Fibroblast of villous mesenchyme (primary cell): Measurements from ENCODE around the gene CAPN13. TPM values are rescaled to one million over a fixed set of nuclear protein-coding genes. Genes with fewer than 3 reads are reported as not detected.

Experiments
- DNase-seq: peaks from one replicate; pipeline ENCODE4 v3.0.0-alpha.2; 2010; ENCODE audit warnings: low read depth
- H3K4me3 ChIP-seq: 2 replicates; pipeline ENCODE4 v1.5.1; 2011; ENCODE audit warnings: low read depth, mild to moderate bottlenecking, low read length
- CTCF ChIP-seq: IDR thresholded peaks from 2 replicates; pipeline ENCODE4 v1.5.1; 2012; ENCODE audit warnings: low read depth, mild to moderate bottlenecking, low read length; ENCODE audit not compliant: insufficient read depth
- total RNA-seq: library from RNA; depleted of rRNA; stranded (reverse); fragments of >200 nt; gene quantifications from 2 replicates; pipeline ENCODE4 v1.2.3, GENCODE V29; 2012

CAPN13 gene
- not detected in 2 replicates for total RNA-seq

GRCh38 chr2:30807249-30807648, at the start of gene CAPN13:
Gene CAPN13 (minus strand): TSS chr2:30807446. CDS start chr2:30787325, 20,121 bp downstream.
- TF ChIP-seq CTCF = no peak
- DNase-seq = no peak
- no peak within 1 kb of the TSS for H3K4me3 ChIP-seq

- DNase-seq = no peak
- H3K4me3 ChIP-seq = no peak overlapping the region
- TF ChIP-seq CTCF = no peak
Observed at GRCh38 chr2:30847841-30848240, 40.6 kb upstream of the CAPN13 start.

- TF ChIP-seq CTCF = no peak
- no peak for DNase-seq
- no peak overlapping the region for H3K4me3 ChIP-seq
Observed at GRCh38 chr2:30847329-30847728, 40.1 kb upstream of the CAPN13 start.

- H3K4me3 ChIP-seq = no peak overlapping the region
- DNase-seq = no peak
- no peak for TF ChIP-seq CTCF
Observed at GRCh38 chr2:30828586-30828985, 21.3 kb upstream of the CAPN13 start.

GRCh38 chr2:30826916-30827315, 19.7 kb upstream of the CAPN13 start:
- no peak overlapping the region for H3K4me3 ChIP-seq
- DNase-seq = no peak
- no peak for TF ChIP-seq CTCF

- no peak for DNase-seq
- H3K4me3 ChIP-seq = no peak overlapping the region
- no peak for TF ChIP-seq CTCF
Observed at GRCh38 chr2:30826481-30826880, 19.2 kb upstream of the CAPN13 start.

- no peak for TF ChIP-seq CTCF
- no peak overlapping the region for H3K4me3 ChIP-seq
- no peak for DNase-seq
Observed at GRCh38 chr2:30823452-30823851, 16.2 kb upstream of the CAPN13 start.
